Measurements from ENCODE around the gene ETHE1. TPM values are rescaled to one million over a fixed set of nuclear protein-coding genes. Genes with fewer than 3 reads are reported as not detected.

ETHE1 gene
- total RNA-seq, 2 experiments from 2014 or later: 1.7 to 6.4 TPM

DNA sequence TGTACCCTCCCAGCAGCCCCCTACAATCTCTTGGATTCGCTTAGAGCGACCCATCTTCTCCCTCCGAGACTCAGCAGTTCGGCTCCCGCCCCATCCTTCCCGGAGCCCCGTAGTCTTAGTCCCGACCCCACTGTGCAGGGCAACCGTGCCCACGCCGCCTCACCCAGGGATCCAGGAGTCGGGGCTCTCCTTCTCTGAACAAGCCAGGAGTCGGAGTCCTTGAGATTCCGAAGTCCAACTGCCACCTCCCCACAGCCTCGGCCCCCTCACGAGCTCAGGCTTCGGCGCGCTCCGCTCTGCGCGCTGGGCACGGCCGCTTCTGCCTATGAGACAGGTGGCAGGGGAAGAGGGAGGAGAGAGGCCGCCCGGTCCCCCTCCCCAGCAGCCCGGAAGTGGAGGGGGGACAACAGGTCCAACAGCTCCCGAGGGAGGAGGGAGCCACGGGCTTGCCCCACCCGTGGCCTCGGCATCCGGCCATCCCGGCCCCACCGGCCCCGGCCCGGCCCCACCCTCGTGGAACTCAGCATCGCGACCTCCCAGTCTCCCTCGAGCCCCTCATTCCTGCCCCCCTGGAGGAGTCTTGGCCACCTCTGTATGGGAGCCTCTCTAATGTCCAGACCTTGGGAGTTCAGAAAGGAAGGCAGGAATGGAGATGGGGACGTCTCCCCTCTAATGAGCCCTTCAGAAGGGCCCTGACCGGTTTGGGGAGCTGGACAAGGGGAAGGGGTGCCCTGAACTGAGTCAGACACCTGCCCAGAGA lies 22.4 kb downstream of the ETHE1 start, which contains the start of gene PHLDB3:
PHLDB3 (minus strand) TSS at position 321 of the 760 bp plus-strand sequence. CDS start 628 bp downstream, outside the sequence.
- Histone ChIP-seq H3K4me3 (ENCODE audit: low read depth, low read length, poor library complexity, severe bottlenecking) (peak within 1 kb of the TSS; percentile 77), H3K9me3 (ENCODE audit: low read length) (no peaks in the 10 kb centered on the region), H3K4me2 (ENCODE audit: low read length) (peak within 1 kb of the TSS; percentile 96), H3K4me1 (ENCODE audit: insufficient read depth, low read length, poor library complexity, severe bottlenecking) (peaks cover 16% of the 10 kb centered on the region), H3K27ac (ENCODE audit: low read depth, low read length, poor library complexity, severe bottlenecking) (peak within 1 kb of the TSS; percentile 26), H2AFZ (ENCODE audit: low read length) (peak within 1 kb of the TSS; percentile 97), H3K36me3 (ENCODE audit: insufficient read depth, low read length) (no peaks in the 10 kb centered on the region), H3K79me2 (ENCODE audit: insufficient read depth, low read depth, low read length) (no peaks in the 10 kb centered on the region), H4K20me1 (ENCODE audit: insufficient read depth, low read length) (no peaks in the 10 kb centered on the region), H3K9me2 (ENCODE audit: insufficient read depth, low read length) (no peaks in the 10 kb centered on the region)
- TF ChIP-seq, protein P1, sequence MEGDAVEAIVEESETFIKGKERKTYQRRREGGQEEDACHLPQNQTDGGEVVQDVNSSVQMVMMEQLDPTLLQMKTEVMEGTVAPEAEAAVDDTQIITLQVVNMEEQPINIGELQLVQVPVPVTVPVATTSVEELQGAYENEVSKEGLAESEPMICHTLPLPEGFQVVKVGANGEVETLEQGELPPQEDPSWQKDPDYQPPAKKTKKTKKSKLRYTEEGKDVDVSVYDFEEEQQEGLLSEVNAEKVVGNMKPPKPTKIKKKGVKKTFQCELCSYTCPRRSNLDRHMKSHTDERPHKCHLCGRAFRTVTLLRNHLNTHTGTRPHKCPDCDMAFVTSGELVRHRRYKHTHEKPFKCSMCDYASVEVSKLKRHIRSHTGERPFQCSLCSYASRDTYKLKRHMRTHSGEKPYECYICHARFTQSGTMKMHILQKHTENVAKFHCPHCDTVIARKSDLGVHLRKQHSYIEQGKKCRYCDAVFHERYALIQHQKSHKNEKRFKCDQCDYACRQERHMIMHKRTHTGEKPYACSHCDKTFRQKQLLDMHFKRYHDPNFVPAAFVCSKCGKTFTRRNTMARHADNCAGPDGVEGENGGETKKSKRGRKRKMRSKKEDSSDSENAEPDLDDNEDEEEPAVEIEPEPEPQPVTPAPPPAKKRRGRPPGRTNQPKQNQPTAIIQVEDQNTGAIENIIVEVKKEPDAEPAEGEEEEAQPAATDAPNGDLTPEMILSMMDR (conservative IDR thresholded peaks at IDR 0.05; ENCODE audit: low read length): peak; percentile 6; the same call in 1 of the 2 replicates
- no peak for TF ChIP-seq EZH2phosphoT487 (IDR thresholded peaks at IDR 0.05; ENCODE audit: borderline replicate concordance, low read depth, low read length)
- intact Hi-C loops (cut with micrococcal nuclease; ENCODE audit: unreplicated experiment): loop anchor here (2.0 kb wide), 1 partner anchor 42 kb away; no protein-coding TSS in a partner anchor
- CTCF ChIA-PET (ENCODE audit: unreplicated experiment): interaction anchor here (0.6 kb wide), 1 partner anchor 90 kb away, joined by 3 read pairs; no protein-coding TSS in a partner anchor
- BruUV-seq (replicated peaks): no TSS peak
- DNase-seq (ENCODE audit: low spot score): no peak
- POLR2A ChIA-PET: interaction anchor here (0.5 to 1.0 kb wide), 4 partner anchors 9 to 115 kb away, joined by 4 to 6 read pairs (median 5); no protein-coding TSS in a partner anchor

DNA sequence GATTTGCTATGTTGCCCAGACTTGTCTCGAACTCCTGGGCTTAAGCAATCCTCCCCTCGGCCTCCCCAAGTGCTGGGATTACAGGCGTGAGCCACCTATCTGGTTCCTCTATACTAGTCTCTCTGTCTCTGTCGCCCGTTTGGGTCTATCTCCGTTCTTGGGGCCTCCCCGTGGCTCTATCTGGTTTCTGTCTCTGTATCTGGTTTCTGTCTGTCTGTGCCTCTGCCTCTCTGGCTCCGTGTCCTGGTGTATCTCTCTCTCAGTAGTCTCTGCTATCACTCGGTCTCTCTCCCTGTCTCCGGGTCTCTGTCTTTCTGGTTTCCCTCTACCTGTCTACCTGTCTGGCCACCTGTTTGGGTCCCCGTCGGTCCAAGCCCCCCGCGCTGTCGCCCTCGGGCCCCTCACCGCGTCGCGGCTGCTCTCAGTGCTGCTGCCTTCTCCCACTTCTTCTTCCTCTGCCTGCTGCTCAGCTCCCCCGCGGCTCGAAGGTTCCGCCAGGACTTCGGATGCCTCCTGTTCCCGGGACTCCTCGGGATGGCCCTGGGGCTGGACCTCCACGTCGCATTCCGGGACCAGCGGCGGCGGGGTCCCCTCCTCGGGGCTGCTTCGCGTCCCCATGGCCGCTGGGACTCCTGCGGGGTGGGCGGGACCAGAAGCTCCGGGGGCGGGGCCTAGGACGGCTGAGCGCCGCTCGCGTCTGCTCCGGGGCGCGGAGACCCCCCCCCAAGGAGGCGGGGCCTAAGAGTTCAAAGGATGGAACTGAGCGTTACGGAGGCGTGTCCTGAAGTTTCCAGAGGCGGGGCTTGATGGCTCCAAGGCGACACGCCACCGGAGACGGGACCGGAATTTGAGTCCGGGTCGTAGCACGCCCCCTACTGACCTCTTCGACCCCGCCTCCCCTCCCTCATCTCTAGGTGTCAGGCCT lies 23.2 kb downstream of the ETHE1 start:
- TF ChIP-seq, protein P1 (conservative IDR thresholded peaks at IDR 0.05; ENCODE audit: low read length): peak; percentile 72
- no peak for TF ChIP-seq EZH2phosphoT487 (IDR thresholded peaks at IDR 0.05; ENCODE audit: borderline replicate concordance, low read depth, low read length)
- Histone ChIP-seq H3K36me3 (ENCODE audit: insufficient read depth, low read length) (no peaks in the 10 kb centered on the region), H3K9me2 (ENCODE audit: insufficient read depth, low read length) (no peaks in the 10 kb centered on the region), H4K20me1 (ENCODE audit: insufficient read depth, low read length) (no peaks in the 10 kb centered on the region), H3K4me2 (ENCODE audit: low read length) (peak overlapping the region; percentile 96), H3K4me3 (ENCODE audit: low read depth, low read length, poor library complexity, severe bottlenecking) (peak overlapping the region; percentile 77), H3K79me2 (ENCODE audit: insufficient read depth, low read depth, low read length) (no peaks in the 10 kb centered on the region), H3K9me3 (ENCODE audit: low read length) (no peaks in the 10 kb centered on the region), H2AFZ (ENCODE audit: low read length) (peak overlapping the region; percentile 97), H3K27ac (ENCODE audit: low read depth, low read length, poor library complexity, severe bottlenecking) (peak overlapping the region; percentile 26), H3K4me1 (ENCODE audit: insufficient read depth, low read length, poor library complexity, severe bottlenecking) (peaks cover 16% of the 10 kb centered on the region)
- CTCF ChIA-PET (ENCODE audit: unreplicated experiment): no interaction called here
- intact Hi-C loops (cut with micrococcal nuclease; ENCODE audit: unreplicated experiment): loop anchor here (2.0 kb wide), 1 partner anchor 41 kb away; no protein-coding TSS in a partner anchor
- peak; percentile 97 for DNase-seq (ENCODE audit: low spot score)
- BruUV-seq (replicated peaks): no TSS peak
- POLR2A ChIA-PET: interaction anchor here (0.5 to 1.0 kb wide), 4 partner anchors 10 to 39 kb away, joined by 4 to 6 read pairs (median 4); no protein-coding TSS in a partner anchor

Data from OCI-LY7 (cell line).